Adrenal gland (tissue), 5 donors: Measurements from ENCODE around the gene CARMIL3.

ENCODE experiments used
- POLR2A ChIP-seq, 2 donors: fragments of 450-650 bp; IDR thresholded peaks; one replicate each; pipeline ENCODE4 v1.6.1; 2017; ENCODE audit warnings: antibody characterized with exemption in 2 of 2, mild to moderate bottlenecking in 2 of 2, moderate library complexity in 1 of 2
- TF ChIP-seq, protein P1 (sequence below), 6 experiments: fragments of 450-650 bp in 4 of 6; fragments of 200-600 bp in 2 of 6; sonication (generic) in 1 of 6; IDR thresholded peaks; 1 replicate in 5 of 6; 2 replicates in 1 of 6; pipeline versions ENCODE4 v1.5.1 to v1.8.0; 2016 to 2021; ENCODE audit warnings: antibody characterized with exemption in 6 of 6, mild to moderate bottlenecking in 2 of 6, moderate library complexity in 1 of 6
- donor health status: DM: no; HTN: no; CAD: no.

DNA sequence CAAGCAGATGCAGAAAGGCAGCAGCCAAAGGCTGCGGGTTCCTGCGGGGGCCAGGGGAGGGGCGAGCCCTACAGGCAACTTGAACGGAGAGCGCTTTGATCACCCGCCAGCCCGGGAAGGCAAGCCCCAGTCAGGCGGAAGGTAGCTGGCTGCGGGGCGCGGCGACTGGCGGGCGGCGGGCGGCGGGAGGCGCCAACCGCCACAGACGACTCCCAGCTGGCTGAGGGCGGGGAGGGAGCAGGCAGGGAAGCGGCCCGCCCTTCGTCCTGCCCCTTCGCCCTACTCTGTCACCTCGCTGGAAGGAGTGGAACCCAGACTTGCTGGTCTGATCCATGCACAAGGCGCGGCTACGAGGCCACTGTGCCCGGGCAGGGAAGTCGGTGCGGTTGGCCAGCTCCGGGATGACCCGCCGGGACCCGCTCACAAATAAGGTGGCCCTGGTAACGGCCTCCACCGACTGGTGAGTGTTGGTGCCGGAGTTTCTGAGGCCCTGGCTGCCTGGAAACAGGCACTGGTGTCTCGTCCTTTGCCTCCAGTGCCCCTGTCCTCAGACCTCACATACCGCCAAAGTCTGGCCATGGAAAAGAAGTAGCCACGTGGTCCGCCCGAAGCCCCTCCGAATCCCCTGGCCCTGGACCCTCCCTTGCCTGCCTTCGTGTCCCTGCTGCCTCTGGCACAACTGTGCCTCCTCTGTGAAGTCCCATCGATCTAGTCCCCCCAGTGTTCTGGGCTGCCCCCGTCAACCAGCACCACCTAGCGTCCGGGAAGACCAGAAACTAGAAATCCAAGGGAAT, 15.4 kb upstream of the CARMIL3 start:
- TF ChIP-seq, protein P1, sequence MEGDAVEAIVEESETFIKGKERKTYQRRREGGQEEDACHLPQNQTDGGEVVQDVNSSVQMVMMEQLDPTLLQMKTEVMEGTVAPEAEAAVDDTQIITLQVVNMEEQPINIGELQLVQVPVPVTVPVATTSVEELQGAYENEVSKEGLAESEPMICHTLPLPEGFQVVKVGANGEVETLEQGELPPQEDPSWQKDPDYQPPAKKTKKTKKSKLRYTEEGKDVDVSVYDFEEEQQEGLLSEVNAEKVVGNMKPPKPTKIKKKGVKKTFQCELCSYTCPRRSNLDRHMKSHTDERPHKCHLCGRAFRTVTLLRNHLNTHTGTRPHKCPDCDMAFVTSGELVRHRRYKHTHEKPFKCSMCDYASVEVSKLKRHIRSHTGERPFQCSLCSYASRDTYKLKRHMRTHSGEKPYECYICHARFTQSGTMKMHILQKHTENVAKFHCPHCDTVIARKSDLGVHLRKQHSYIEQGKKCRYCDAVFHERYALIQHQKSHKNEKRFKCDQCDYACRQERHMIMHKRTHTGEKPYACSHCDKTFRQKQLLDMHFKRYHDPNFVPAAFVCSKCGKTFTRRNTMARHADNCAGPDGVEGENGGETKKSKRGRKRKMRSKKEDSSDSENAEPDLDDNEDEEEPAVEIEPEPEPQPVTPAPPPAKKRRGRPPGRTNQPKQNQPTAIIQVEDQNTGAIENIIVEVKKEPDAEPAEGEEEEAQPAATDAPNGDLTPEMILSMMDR (IDR thresholded peaks at IDR 0.05): peak; percentile 46 to 89 (median 73)
- peak in 1 of 2 donors; percentile 47 for TF ChIP-seq POLR2A (IDR thresholded peaks at IDR 0.05)
